HG02981 (cell line): ENCODE data around the gene TMEM181.
"Not testable (repeated sequence)": the region's sequence is repeated elsewhere in the genome, so short reads cannot be mapped to it uniquely, and the experiment has no call there.

ENCODE experiments used
- ATAC-seq: cut with Tn5 transposase; IDR thresholded peaks from one replicate; pipeline ENCODE4 v1.9.1; 2021; ENCODE audit warnings: mild to moderate bottlenecking, moderate library complexity; ENCODE audit not compliant: unreplicated experiment

Gene TMEM181

DNA sequence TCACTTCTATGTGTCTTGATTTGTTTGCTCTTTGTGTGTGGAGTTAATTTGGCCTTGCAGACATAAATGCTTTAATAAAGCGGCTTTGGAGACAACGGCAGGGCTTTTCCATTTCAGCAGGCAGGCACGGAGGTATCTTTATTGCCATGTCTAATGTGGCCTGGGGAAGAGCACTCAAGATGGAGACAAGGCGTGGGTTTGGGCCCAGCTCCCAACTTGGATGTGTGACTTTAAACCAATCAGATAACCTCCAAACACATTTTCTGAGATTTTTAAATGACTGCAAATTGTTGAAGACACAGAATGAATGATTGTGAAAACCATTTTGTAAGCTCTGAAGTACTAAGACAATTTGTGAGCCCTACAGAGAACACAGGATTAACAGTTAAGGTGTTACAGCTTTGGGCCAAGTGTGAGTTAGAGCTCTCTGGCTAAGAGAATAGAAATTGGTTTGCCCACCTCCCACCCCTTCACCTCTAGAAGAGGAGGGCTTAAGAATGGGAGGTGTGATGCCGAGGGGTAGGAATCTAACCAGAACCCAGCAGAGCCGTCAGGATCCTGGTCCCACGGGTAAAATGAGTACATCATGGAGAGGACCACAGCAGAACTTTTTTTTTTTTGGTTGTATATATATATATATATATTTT is 75.7 kb downstream of the TMEM181 start:
- ATAC-seq = no peak

DNA sequence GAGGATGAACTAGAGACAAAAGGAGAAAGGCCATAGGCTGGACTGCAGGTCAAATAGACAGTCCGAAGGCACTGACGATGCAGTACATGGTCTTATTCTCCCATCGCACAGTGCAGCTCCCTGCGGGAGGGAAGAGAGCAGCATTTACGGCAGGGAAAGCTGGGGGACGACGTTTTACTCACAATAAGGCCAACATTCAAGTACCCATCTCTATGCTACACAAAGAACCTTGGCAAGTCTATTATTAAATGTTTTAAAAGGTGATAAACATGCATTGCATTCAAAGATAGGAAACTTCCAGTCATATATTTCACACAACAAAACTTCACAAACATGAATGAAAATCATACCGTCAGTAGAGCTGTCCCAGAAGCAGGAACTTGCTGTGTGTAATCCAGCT is 76.9 kb downstream of the TMEM181 start:
- no peak for ATAC-seq

DNA sequence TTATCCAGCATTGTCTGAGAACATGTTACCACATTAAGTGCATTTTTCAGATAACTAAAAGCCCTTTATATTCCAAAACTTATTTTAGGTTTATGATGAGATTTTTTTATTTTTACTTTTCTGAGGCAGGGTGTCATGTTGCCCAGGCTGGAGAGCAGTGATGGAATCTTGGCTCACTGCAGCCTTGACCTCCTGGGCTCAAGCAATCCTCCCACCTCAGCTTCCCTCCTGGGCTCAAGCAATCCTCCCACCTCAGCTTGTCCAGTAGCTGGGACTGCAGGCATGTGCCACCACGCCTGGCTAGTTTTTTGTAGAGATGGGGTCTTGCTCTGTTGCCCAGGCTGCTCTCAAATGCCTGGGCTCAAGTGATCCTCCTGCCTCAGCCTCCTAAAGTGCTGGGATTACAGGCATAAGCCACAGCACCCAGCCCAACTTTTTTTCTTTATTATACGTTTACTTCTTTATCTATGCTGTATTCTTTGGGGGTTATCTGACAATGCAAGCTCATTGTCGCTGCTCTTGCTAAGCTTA is 78.5 kb downstream of the TMEM181 start:
- no peak for ATAC-seq

DNA sequence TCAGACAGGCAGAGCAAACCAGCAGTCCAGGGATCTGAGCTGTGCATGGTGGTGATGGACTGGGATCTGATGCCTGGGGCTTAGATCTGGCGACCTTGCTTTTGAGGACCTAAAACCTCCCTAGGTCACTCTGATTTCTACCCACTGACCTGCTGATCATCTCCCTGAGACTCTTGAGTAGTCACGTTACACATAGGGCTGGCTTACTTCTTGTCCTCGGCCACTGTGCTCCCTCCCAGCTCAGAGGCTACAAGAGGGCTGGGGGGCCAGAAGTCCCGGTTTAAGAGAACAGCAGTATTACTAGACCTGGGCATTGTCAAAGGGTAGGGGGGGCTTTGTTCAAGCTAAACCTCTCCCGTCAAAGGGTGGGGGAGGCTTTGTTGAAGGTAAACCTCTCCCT is 79.2 kb downstream of the TMEM181 start:
- no peak for ATAC-seq

DNA sequence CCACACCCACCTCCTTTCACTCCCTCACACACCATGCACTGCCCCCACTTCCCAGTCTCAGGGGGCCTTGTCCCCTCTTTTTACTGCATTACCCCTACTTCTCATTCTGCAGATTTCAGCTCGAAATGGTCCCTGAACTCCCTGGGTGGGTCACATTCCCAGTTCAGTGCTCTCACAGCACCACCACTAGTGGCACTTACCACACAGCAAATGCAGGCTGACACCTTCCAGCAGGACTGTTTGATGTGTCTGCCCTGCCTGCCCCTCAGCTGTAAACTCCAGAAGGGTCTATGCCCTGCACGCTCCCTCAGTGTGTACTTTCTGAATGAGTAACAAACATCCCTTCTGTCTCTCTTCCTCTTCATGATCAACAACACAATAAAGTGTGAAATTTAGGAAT is 80.6 kb downstream of the TMEM181 start:
- ATAC-seq = no peak

DNA sequence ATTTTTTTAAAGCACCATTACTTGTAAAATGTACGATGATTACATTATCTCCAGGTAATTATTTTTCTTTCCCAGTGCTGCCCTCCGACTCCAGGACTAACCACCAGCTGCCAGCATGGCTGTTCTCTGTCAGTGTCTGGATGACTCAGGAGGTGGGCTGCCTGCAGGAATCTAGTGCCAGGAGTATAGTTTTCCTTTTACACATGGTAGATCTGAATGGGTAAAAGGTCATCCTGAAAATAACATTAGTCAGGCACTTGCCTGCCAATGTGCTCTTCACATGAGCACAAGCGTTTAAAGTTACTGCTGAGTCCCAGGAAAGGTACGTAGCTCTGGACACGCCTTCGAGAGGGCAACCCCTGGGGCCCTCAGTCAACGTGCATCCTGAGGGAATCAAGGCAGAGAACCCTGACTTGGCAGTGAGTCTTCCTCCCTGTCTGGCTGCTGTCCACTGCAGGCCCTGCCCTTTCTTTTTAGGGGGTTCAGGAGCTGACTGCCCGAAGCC is 82.3 kb downstream of the TMEM181 start:
- ATAC-seq = no peak

DNA sequence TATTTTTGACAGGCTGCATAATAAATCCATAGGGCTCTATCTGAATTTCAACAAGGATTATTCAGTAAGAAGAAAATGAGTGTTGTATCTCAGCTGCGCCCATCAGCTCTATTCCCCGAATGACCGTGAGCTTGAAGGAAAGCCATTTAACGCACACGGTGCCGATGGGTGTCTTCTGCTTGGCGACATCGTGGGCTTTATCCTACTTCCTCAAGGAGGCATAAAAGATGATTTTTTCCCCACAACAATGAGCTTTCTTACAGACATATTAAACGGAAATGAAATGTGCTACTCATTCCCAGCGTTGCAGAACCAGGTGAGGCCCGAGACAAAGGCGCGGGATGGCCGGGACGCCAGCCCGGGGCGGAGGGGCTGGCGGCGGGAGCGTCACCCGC is 83.9 kb downstream of the TMEM181 start:
- ATAC-seq = no peak

DNA sequence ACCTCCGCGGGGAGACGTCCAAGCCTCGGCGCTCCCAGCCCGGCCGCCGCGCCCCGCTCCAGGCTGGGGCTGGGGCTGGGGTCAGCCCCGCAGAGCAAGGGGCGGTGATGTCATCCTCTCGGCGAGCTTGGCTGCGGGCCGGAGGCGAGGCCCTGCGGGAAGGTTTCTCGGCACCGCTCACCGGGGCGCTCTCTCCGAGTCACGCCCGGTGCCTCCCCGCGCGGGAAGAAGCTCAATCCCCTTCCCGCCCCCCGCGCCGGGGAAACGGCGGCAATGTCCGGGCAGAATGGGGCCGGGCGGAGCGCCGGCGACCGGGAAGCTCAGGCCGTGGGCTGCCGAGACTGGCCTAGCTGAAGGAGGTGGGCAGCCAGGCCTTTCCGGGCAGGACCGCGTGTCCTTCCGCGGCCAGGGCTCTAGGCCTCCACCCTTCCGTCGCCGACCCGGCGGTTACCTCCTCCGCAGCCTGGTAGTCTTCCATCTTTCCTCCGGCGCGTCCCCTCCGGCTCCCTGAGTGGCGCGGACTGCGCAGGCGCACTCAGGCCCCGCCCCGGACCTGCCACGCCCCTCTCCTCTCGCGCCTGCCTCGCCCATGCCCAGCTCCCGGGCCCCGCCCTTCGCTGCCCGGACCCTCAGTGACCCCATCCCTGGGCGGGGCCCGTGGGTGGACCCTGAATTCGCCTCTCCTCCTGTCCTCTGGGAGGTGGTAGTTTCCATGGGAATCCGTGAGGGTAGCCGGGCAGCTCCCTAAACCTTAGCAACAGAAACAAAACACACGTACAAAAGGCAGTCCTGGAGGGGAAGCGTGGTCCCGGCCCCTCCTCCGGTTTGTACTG is 84.6 kb downstream of the TMEM181 start, which contains the start of gene DYNLT1:
DYNLT1 (minus strand) TSS at position 513 of the 833 bp plus-strand sequence; CDS start at position 478, 35 bp downstream.
- ATAC-seq = peak; percentile 47

DNA sequence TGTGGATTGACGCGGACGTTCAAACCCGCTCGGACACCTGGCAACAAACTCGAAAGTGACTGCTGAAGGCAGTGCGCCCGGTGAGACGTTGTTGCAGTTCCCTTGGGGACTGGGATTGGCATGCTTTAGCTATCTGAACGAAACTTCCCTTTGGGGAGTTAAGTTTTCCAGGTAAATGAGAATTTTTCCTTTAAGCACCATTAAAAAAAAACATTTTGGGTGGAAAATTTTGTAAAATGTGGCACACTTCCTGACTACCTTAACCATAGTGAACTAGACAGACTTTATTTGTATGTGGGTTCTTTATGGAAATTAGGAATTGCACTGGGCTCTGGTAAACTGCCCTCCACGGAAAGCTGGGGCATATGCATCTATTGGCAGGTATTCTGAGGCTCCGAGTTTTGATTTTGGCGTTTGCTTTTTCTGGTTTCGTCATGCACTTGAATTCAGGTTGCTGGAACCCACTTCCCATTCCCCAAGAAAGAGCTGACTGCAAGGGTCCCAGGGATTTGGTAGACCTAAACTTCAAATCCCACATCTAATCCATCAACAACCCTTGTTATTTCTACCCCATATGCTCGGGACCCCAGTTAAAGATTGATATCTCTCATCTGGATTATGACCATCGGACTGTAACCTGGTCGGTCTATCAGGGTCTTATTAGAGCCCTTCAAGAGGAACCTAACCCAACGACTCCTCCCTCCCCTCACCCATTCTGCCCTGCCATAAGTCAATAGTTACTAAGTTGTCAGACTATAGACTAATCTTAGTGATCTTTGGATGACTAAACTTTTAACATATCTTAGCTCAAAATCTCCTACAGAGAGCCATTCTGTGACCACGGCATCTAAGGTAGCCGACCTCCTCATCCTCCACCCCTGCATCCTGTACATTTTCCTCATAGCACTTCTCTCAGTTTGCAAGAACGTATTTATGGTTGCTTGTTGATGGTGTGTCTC is 85.5 kb downstream of the TMEM181 start:
- no peak for ATAC-seq

DNA sequence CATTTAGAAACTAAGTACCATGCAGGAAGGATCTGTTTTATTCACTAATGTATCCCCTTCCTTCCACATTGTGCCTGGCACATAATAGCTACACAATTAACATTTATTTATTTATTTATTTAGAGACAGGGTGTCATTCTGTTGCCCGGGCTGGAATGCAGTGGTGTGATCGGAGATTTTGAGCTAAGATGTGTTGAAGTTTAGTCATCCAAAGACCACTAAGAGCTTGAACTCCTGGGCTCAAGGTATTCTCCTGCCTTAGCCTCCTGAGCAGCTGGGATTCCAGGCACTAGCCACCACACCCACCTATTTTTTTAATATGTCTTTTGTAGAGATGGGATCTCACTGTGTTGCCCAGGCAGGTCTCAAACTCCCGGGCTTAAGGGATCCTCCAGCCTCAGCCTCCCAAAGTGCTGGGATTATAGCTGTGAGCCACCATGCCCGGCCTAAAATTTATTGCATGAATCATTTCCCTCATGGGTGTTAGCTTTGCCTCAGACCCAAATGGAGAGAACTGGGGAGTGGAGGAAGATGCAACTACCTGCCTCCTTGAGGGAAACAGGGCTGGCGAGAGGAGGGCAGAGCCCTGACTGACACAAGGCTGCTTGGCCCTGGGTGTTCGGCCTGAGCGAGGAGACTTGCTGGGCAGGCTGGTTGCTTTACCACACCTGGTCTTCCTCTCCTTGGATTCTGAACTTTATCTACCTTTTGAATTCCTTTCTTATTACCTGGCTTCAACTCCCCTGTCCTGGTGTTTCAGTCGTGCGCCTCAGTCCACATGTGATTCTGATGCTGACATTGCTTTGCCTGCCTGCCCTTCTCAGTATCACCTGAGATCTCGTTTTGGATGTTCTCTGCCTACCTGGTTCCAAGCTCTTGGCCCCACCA is 86.4 kb downstream of the TMEM181 start:
- ATAC-seq = no peak

DNA sequence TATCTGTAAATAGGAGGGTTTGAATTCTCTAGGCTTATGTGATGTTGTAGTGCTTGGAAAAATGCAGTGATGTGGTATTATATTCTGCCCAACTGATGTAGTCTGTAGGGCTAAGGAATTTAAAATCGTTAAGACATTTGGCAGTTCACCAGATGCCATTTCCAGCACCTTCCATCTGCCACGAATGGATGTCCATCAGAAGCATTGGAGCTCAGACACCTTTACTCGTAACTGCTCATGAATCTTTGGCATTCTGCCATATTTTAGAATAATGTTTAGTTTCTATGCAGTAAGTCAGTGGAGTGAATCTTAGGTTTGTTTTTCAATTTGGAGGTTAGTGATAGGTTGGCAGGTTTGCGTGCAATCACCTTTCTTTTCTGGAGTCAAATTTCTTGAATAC is 87.6 kb downstream of the TMEM181 start:
- ATAC-seq = no peak

DNA sequence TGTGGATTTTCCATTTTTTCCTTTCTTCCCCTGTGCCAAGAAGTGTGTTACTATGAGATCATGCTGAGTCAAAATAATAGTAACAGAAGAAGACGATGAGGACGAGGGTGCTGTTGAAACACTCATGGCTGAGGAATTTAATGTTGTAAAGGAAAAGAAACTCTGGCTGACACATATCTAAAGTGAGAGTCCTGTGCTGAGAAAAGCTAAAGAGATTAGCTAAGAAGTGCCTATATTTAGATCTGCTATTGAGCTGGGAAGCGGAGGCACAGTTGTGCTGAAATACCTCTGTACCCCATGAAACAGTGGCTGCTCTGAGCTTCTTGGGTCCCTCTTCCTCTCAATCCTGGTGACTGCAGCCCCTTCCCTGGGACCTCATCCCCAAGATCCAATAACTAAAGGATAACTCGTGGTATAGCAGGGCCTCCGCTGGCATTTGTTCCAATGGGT is 88.8 kb downstream of the TMEM181 start:
- ATAC-seq = peak; percentile 21

DNA sequence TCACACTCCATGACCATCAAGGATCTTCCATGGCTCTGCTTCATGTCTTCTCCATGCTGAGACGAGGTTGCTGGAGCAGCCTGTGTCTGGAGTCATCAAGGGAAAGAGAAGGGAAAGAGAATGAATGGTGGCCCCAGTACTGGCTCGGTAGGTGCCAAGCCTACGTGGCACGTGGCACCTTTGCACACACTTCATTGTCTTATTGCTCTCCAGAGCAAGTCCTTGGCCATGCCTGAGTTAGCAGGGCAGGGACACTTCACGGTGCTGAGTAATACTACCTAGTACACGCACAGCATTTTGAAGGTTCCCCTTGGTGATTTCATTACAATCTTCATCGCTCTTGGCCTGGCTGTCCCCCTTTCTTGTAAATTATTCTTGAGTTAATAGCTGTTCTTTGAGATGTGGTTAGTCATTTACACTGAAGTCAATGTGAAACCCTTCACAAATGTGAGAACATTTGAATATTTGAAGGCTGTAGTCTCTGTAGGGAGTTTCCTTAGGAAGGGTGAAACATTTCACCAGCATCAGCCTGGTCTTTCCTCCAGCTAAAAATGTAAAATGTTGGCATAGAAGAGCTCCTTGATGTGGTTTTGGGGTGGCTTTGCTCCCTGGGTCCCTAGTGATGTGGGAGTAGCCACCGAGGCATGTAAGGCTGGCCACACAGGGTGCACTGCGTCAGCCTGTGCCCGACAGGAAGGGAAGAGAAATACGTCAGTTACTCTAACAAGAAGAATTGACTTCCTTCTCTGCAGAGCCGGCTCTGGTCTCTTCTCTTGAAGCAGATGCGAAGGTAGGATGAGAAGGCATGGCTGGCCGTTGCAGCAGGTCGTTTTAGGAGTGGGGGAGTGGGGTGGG is 89.6 kb downstream of the TMEM181 start, which contains the start of gene SYTL3:
SYTL3 (plus strand) TSS at position 766 of the 855 bp plus-strand sequence. CDS start 13,215 bp downstream, outside the sequence.
- ATAC-seq = peak; percentile 40

DNA sequence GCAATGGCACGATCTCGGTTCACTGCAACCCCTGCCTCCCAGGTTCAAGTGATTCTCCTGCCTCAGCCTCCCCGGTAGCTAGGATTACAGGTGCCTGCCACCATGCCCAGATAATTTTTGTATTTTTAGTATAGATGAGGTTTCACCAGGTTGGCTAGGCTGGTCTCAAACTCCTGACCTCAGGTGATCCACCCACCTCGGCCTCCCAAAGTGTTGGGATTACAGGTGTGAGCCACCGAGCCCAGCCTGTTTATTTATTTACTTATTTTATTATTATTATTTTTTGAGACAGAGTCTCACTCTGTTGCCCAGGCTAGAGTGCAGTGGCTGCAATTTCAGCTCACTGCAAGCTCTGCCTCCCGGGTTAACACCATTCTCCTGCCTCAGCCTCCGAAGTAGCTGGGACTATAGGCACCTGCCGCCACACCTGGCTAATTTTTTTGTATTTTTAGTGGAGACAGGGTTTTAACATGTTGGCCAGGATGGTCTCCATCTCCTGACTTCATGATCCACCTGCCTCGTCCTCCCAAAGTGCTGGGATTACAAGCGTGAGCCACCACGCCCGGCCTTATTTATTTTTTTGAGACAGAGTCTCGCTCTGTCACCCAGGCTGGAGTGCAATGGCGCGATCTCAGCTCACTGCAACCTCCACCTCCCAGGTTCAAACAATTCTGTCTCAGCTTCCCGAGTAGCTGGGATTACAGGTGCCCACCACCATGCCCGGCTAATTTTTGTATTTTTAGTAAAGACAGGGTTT is 92.3 kb downstream of the TMEM181 start:
- not testable (repeated sequence) for ATAC-seq

DNA sequence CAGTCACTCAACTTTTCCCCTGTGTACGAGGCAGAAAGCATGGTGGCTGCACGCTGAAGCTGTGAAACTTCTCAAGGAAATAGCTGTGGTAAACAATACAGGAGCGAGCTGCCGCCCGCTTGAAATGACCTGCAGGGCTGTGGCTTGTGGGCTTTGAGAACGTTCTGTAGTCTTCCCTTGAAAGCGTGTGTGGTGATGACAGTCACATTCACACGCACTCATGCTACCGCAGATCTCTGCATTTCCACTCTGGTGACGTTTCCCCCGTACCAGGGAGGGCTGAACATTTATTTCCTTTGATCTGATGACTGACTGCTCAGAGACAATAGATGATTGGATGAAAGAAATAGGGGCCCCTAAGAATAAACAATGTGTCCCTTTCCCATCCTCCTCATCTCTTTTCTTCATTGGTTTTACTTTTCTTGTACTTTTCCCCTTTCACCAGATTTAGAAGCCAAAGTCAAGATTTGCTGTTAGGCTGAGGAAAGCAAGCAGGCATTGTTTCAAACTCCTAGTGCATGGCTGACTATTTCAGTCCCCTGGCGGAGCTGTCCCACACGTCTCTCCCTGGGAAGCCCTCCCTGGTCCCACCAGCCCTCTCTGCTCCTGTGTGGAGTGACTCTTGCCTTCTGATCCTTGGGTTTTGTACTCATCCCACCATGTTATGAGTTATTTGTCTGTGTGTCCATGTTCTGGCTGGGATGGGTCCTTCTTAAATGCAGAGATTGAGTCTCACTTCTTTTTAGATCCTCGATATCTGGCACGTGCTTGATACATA is 93.9 kb downstream of the TMEM181 start:
- peak; percentile 50 for ATAC-seq

DNA sequence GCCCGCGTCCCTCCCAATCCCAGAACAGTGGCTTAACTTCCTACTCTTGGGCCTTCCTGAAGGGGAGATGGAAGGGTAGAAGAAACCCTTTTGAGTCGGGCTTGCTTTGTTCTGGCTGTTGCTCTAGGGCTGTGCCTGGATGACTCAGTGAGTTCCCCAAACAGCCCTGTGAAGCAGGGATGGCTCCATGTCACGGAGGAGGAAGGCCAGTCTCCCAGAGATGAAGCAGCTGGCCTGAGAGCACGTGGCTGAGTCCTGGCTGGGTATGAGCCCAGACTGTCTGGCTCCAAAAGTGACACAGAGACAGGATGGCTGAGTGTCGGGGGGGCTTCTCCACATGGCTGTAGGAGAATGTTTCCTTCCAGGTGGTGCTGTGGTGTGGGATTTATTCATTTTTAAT is 94.6 kb downstream of the TMEM181 start:
- ATAC-seq = no peak

DNA sequence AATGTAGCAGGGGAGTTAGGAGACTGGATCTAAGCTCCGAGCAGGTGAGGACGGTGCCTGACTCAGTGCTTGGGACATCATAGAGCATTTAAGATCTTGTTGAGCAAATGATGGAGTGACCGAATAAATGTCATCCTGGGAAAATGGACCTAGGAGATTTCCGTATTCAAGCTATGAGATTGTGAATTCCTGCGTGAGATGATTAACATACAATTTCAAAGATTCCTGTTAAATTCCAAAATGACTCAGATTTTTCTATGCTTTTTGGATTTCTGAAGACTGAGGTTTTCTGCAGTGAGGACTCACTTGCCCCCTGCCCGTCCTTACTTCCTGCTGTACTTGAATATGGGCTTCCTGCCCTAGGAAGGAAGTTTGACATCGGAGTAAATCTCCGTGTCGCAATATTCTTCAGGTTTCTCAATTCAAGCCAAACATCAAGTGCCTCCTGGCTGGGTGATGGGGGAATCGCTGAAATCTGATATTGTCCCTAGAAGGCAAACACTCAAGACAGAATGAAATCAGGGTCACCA is 95.1 kb downstream of the TMEM181 start:
- no peak for ATAC-seq
